ENCODE data around the gene ZNF91.
"Not testable (repeated sequence)": the region's sequence is repeated elsewhere in the genome, so short reads cannot be mapped to it uniquely, and the experiment has no call there.

Gene ZNF91

GRCh38 chr19:23318941-23319340 lies 76.3 kb downstream of the ZNF91 start:
- not testable (repeated sequence) for DNase-seq (ENCODE audit: low spot score)

GRCh38 chr19:23318143-23318542 lies 77.1 kb downstream of the ZNF91 start:
- no peak for DNase-seq (ENCODE audit: low spot score)

GRCh38 chr19:23315286-23315685 lies 80.0 kb downstream of the ZNF91 start:
- DNase-seq (ENCODE audit: low spot score) = no peak

- no peak for DNase-seq (ENCODE audit: low spot score)
Observed at GRCh38 chr19:23314505-23315251, 80.6 kb downstream of the ZNF91 start.

- DNase-seq (ENCODE audit: low spot score) = no peak
Observed at GRCh38 chr19:23313196-23313595, 82.1 kb downstream of the ZNF91 start.

GRCh38 chr19:23312515-23312914 lies 82.8 kb downstream of the ZNF91 start:
- no peak for DNase-seq (ENCODE audit: low spot score)

GRCh38 chr19:23311551-23311950 lies 83.7 kb downstream of the ZNF91 start:
- DNase-seq (ENCODE audit: low spot score) = no peak

- no peak for DNase-seq (ENCODE audit: low spot score)
Observed at GRCh38 chr19:23310729-23311211, 84.5 kb downstream of the ZNF91 start.

- no peak for DNase-seq (ENCODE audit: low spot score)
Observed at GRCh38 chr19:23309926-23310325, 85.3 kb downstream of the ZNF91 start.

- DNase-seq (ENCODE audit: low spot score) = no peak
Observed at GRCh38 chr19:23305555-23305954, 89.7 kb downstream of the ZNF91 start.

- no peak for DNase-seq (ENCODE audit: low spot score)
Observed at GRCh38 chr19:23304238-23304637, 91.0 kb downstream of the ZNF91 start.

GRCh38 chr19:23294141-23294540 lies 101.1 kb downstream of the ZNF91 start:
- no peak for DNase-seq (ENCODE audit: low spot score)

GRCh38 chr19:23289966-23290365 lies 105.3 kb downstream of the ZNF91 start:
- not testable (repeated sequence) for DNase-seq (ENCODE audit: low spot score)

All from hematopoietic multipotent progenitor cell treated with erythropoietin and hydrocortisone succinate and interleukin-3 and kit ligand, for 17 days (in vitro differentiated cells).